Neural cell (in vitro differentiated cells): ENCODE measurements around the gene KRTAP6-2. TPM values are rescaled to one million over a fixed set of nuclear protein-coding genes. Genes with fewer than 3 reads are reported as not detected.

Experiments
- H2AFZ ChIP-seq: fragments of 200-600, 300-800 bp; sonication (generic), shearing (Covaris generic); 2 replicates; pipeline ENCODE4 v1.6.0; 2014; ENCODE audit warnings: low read depth, mild to moderate bottlenecking, antibody characterized with exemption, low read length, moderate library complexity
- H3F3A ChIP-seq: fragments of 200-600 bp; shearing (Covaris generic); 2 replicates; pipeline ENCODE4 v1.6.1; 2016; ENCODE audit warnings: mild to moderate bottlenecking, moderate library complexity, mixed read lengths, antibody characterized with exemption, low read length; ENCODE audit not compliant: insufficient read depth, poor library complexity, severe bottlenecking
- H3K27ac ChIP-seq: fragments of 200-600, 300-800 bp; sonication (generic), shearing (Covaris generic); 2 replicates; pipeline ENCODE4 v1.5.1; 2014; ENCODE audit warnings: mild to moderate bottlenecking, low read length, moderate library complexity
- H3K27me3 ChIP-seq: fragments of 300-800, 200-600 bp; sonication (generic), shearing (Covaris generic); 2 replicates; pipeline ENCODE4 v1.6.0; 2014; ENCODE audit warnings: mild to moderate bottlenecking, low read depth, low read length, moderate library complexity; ENCODE audit not compliant: insufficient read depth
- H3K36me3 ChIP-seq: fragments of 300-800, 200-600 bp; sonication (generic), shearing (Covaris generic); 2 replicates; pipeline ENCODE4 v1.5.1; 2014; ENCODE audit warnings: mild to moderate bottlenecking, antibody characterized with exemption, low read length, moderate library complexity; ENCODE audit not compliant: insufficient read depth
- H3K4me2 ChIP-seq: fragments of 300-800, 200-600 bp; sonication (generic), shearing (Covaris generic); 2 replicates; pipeline ENCODE4 v1.6.0; 2014; ENCODE audit warnings: mild to moderate bottlenecking, low read length
- H3K4me3 ChIP-seq: fragments of 300-800, 200-600 bp; sonication (generic), shearing (Covaris generic); 2 replicates; pipeline ENCODE4 v1.5.1; 2014; ENCODE audit warnings: mild to moderate bottlenecking, low read length, moderate library complexity
- H3K79me2 ChIP-seq: fragments of 200-600 bp; shearing (Covaris generic); replicated peaks from 2 replicates; pipeline ENCODE4 v1.6.0; 2014; ENCODE audit warnings: mild to moderate bottlenecking, low read length, moderate library complexity; ENCODE audit not compliant: insufficient read depth
- H3K9ac ChIP-seq: fragments of 300-800, 200-600 bp; sonication (generic), shearing (Covaris generic); 2 replicates; pipeline ENCODE4 v1.6.1; 2016; ENCODE audit warnings: mild to moderate bottlenecking, low read length, mixed read lengths
- H3K9me2 ChIP-seq: fragments of 200-600 bp; shearing (Covaris generic); 2 replicates; pipeline ENCODE4 v1.6.1; 2016; ENCODE audit warnings: mild to moderate bottlenecking, low read length, mixed read lengths; ENCODE audit not compliant: insufficient read depth
- H3K9me3 ChIP-seq: fragments of 200-600, 300-800 bp; sonication (generic), shearing (Covaris generic); 2 replicates; pipeline ENCODE4 v1.6.1; 2016; ENCODE audit warnings: mild to moderate bottlenecking, mixed run types, low read length, moderate library complexity, mixed read lengths
- H4K20me1 ChIP-seq: fragments of 200-600 bp; shearing (Covaris generic); 2 replicates; pipeline ENCODE4 v1.6.1; 2016; ENCODE audit warnings: mild to moderate bottlenecking, mixed run types; ENCODE audit not compliant: insufficient read depth
- EP300 ChIP-seq: fragments of 450-650 bp; conservative IDR thresholded peaks from 2 replicates; pipeline ENCODE4 v1.6.1; 2014; ENCODE audit warnings: antibody characterized with exemption, mild to moderate bottlenecking, moderate library complexity; ENCODE audit not compliant: poor library complexity, severe bottlenecking
- EZH2 ChIP-seq: fragments of 200-600, 300-800 bp; shearing (Covaris generic), sonication (generic); IDR thresholded peaks from 2 replicates; pipeline ENCODE4 v1.6.1; 2014; ENCODE audit warnings: antibody characterized with exemption, low read length, borderline replicate concordance, mild to moderate bottlenecking; ENCODE audit not compliant: insufficient read depth, poor library complexity, severe bottlenecking
- MXI1 ChIP-seq: fragments of 450-650 bp; conservative IDR thresholded peaks from 2 replicates; pipeline ENCODE4 v1.6.1; 2014; ENCODE audit warnings: antibody characterized with exemption, mild to moderate bottlenecking; ENCODE audit not compliant: poor library complexity, severe bottlenecking
- POLR2AphosphoS5 ChIP-seq: IDR thresholded peaks from 2 replicates; pipeline ENCODE4 v1.6.1; 2012
- RAD21 ChIP-seq: fragments of 450-650 bp; conservative IDR thresholded peaks from 2 replicates; pipeline ENCODE4 v1.6.1; 2014; ENCODE audit warnings: antibody characterized with exemption, mild to moderate bottlenecking, moderate library complexity
- SMC3 ChIP-seq: fragments of 450-650 bp; conservative IDR thresholded peaks from 2 replicates; pipeline ENCODE4 v1.6.1; 2014; ENCODE audit warnings: antibody characterized with exemption, mild to moderate bottlenecking, moderate library complexity; ENCODE audit not compliant: poor library complexity
- TAF1 ChIP-seq: IDR thresholded peaks from 2 replicates; pipeline ENCODE4 v1.6.1; 2012; ENCODE audit warnings: low read depth
- polyA plus RNA-seq: library from polyadenylated mRNA; depleted of rRNA; stranded (reverse); fragments of >200 nt; gene quantifications from 2 replicates; pipeline ENCODE4 v1.2.3, GENCODE V29; 2014
- TF ChIP-seq, protein P1 (sequence below): IDR thresholded peaks from 2 replicates; pipeline ENCODE4 v1.6.1; 2012; ENCODE audit warnings: borderline replicate concordance
- TF ChIP-seq, protein P2 (sequence below): fragments of 450-650 bp; IDR thresholded peaks from 2 replicates; pipeline ENCODE4 v1.5.1; 2014; ENCODE audit warnings: antibody characterized with exemption, mild to moderate bottlenecking, moderate library complexity; ENCODE audit not compliant: poor library complexity, severe bottlenecking

The KRTAP6-2 gene
- polyA plus RNA-seq, 1 donor from 2014 or later = not detected

GRCh38 chr21:30620522-30620921, 21.8 kb upstream of the KRTAP6-2 start, which contains the start of gene KRTAP20-4:
TSS of gene KRTAP20-4 (plus strand) at chr21:30620627.
- Histone ChIP-seq H3K4me3 (no peak within 1 kb of the TSS), H2AFZ (no peak within 1 kb of the TSS), H3K27ac (peak within 1 kb of the TSS; percentile 36), H3K27me3 (no peaks in the 10 kb centered on the region), H3K9me2 (no peaks in the 10 kb centered on the region), H3K36me3 (no peaks in the 10 kb centered on the region), H3K9ac (no peak within 1 kb of the TSS), H3K4me2 (no peak within 1 kb of the TSS), H4K20me1 (no peaks in the 10 kb centered on the region), H3K79me2 (no peaks in the 10 kb centered on the region), H3F3A (no peaks in the 10 kb centered on the region), H3K9me3 (peaks cover 6% of the 10 kb centered on the region)
- TF ChIP-seq EP300 (no peak), TAF1 (no peak), RAD21 (no peak), POLR2AphosphoS5 (no peak), MXI1 (no peak), EZH2 (no peak), SMC3 (no peak)
- TF ChIP-seq, protein P1, sequence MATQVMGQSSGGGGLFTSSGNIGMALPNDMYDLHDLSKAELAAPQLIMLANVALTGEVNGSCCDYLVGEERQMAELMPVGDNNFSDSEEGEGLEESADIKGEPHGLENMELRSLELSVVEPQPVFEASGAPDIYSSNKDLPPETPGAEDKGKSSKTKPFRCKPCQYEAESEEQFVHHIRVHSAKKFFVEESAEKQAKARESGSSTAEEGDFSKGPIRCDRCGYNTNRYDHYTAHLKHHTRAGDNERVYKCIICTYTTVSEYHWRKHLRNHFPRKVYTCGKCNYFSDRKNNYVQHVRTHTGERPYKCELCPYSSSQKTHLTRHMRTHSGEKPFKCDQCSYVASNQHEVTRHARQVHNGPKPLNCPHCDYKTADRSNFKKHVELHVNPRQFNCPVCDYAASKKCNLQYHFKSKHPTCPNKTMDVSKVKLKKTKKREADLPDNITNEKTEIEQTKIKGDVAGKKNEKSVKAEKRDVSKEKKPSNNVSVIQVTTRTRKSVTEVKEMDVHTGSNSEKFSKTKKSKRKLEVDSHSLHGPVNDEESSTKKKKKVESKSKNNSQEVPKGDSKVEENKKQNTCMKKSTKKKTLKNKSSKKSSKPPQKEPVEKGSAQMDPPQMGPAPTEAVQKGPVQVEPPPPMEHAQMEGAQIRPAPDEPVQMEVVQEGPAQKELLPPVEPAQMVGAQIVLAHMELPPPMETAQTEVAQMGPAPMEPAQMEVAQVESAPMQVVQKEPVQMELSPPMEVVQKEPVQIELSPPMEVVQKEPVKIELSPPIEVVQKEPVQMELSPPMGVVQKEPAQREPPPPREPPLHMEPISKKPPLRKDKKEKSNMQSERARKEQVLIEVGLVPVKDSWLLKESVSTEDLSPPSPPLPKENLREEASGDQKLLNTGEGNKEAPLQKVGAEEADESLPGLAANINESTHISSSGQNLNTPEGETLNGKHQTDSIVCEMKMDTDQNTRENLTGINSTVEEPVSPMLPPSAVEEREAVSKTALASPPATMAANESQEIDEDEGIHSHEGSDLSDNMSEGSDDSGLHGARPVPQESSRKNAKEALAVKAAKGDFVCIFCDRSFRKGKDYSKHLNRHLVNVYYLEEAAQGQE = no peak
- TF ChIP-seq, protein P2, sequence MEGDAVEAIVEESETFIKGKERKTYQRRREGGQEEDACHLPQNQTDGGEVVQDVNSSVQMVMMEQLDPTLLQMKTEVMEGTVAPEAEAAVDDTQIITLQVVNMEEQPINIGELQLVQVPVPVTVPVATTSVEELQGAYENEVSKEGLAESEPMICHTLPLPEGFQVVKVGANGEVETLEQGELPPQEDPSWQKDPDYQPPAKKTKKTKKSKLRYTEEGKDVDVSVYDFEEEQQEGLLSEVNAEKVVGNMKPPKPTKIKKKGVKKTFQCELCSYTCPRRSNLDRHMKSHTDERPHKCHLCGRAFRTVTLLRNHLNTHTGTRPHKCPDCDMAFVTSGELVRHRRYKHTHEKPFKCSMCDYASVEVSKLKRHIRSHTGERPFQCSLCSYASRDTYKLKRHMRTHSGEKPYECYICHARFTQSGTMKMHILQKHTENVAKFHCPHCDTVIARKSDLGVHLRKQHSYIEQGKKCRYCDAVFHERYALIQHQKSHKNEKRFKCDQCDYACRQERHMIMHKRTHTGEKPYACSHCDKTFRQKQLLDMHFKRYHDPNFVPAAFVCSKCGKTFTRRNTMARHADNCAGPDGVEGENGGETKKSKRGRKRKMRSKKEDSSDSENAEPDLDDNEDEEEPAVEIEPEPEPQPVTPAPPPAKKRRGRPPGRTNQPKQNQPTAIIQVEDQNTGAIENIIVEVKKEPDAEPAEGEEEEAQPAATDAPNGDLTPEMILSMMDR = no peak

DNA sequence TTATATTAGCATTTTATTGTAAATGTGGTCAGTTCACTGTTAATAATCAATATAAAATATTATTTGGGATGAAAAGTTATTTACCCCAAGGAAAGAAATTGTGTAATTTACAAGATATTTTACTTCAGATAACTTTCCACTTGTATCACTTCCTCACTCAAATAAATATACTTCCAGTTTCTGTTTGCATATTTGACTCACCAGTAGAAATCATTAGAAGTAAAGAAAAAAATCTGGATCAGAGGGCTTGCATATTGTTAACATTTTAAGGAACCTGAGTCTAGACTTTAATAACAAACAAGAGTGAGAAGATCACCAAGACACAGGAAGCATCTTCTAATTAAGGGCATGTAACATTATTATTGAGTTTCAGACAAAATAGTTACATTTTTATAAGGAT, 21.4 kb upstream of the KRTAP6-2 start:
- Histone ChIP-seq H3K9me3 (peaks cover 1% of the 10 kb centered on the region), H3K27ac (no peak overlapping the region), H2AFZ (no peak overlapping the region), H3K9me2 (no peaks in the 10 kb centered on the region), H3K9ac (no peak overlapping the region), H3F3A (no peaks in the 10 kb centered on the region), H3K79me2 (no peaks in the 10 kb centered on the region), H4K20me1 (no peaks in the 10 kb centered on the region), H3K4me3 (no peak overlapping the region), H3K4me2 (no peak overlapping the region), H3K27me3 (no peaks in the 10 kb centered on the region), H3K36me3 (no peaks in the 10 kb centered on the region)
- TF ChIP-seq EP300 (no peak), RAD21 (no peak), SMC3 (no peak), TAF1 (no peak), POLR2AphosphoS5 (no peak), EZH2 (no peak), MXI1 (no peak)
- TF ChIP-seq, protein P2 = no peak
- TF ChIP-seq, protein P1 = no peak
